ENCODE measurements around the gene LANCL2.

DNA sequence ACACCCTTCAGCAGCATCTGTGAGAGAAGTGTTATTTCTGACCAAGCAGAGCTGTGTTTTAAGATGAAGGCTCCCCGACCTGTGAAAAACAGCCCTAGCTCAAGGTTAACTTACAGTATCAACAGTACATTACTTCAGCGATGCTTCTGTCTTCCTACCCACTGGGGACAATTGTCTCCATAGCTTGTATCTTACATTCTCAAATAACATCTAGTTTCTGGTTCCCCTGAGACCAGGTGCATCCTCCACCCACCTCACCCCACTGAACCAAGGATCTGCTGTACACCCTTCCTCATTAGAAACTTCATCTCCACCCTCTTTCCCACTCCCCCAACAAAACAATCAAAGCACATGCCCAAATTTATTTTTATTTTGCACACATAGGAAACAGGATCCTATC lies 105.1 kb downstream of the LANCL2 start:
- TF ChIP-seq, protein P1, sequence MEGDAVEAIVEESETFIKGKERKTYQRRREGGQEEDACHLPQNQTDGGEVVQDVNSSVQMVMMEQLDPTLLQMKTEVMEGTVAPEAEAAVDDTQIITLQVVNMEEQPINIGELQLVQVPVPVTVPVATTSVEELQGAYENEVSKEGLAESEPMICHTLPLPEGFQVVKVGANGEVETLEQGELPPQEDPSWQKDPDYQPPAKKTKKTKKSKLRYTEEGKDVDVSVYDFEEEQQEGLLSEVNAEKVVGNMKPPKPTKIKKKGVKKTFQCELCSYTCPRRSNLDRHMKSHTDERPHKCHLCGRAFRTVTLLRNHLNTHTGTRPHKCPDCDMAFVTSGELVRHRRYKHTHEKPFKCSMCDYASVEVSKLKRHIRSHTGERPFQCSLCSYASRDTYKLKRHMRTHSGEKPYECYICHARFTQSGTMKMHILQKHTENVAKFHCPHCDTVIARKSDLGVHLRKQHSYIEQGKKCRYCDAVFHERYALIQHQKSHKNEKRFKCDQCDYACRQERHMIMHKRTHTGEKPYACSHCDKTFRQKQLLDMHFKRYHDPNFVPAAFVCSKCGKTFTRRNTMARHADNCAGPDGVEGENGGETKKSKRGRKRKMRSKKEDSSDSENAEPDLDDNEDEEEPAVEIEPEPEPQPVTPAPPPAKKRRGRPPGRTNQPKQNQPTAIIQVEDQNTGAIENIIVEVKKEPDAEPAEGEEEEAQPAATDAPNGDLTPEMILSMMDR (IDR thresholded peaks at IDR 0.05; ENCODE audit: low read depth, low read length): no peak
- TF ChIP-seq EZH2phosphoT487 (IDR thresholded peaks at IDR 0.05; ENCODE audit: low read depth): no peak

All from OCI-LY3 (cell line).